ENCODE data around the gene TNFRSF8.

The TNFRSF8 gene

DNA sequence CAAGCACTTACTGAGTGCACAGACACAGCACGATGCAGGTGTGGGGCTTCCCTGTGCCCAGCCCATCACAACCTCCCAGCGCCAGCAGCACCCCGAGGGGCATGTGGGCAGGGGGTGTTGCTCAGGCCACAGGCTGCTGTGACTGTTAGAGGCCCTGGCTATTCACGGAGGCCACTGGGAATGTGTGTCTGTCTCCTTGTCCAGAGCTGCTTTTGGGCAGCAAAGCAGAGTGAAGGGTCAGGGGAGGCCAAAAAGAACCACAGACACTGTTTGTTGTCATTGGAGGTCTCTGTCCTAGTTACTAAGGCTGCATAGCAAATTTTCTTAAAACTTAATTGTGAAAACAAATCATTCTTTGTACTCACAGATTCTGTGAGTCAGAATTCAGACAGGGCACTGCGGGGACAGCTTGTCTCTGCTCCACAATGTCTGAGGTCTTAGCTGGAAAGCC is 49.6 kb downstream of the TNFRSF8 start:
- TF ChIP-seq, protein P1, sequence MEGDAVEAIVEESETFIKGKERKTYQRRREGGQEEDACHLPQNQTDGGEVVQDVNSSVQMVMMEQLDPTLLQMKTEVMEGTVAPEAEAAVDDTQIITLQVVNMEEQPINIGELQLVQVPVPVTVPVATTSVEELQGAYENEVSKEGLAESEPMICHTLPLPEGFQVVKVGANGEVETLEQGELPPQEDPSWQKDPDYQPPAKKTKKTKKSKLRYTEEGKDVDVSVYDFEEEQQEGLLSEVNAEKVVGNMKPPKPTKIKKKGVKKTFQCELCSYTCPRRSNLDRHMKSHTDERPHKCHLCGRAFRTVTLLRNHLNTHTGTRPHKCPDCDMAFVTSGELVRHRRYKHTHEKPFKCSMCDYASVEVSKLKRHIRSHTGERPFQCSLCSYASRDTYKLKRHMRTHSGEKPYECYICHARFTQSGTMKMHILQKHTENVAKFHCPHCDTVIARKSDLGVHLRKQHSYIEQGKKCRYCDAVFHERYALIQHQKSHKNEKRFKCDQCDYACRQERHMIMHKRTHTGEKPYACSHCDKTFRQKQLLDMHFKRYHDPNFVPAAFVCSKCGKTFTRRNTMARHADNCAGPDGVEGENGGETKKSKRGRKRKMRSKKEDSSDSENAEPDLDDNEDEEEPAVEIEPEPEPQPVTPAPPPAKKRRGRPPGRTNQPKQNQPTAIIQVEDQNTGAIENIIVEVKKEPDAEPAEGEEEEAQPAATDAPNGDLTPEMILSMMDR (IDR thresholded peaks at IDR 0.05; ENCODE audit: borderline replicate concordance, control extremely low read depth, extremely low read depth, insufficient read depth, missing control alignments): no peak
- in situ Hi-C loops (cut with MboI; ENCODE audit: low sequenced_read_pairs, unreplicated experiment): loop anchor here (25.0 kb wide), 1 partner anchor 500 kb away; the partner anchor contains the start of gene DHRS3
- DNase-seq (ENCODE audit: low spot score): no peak

DNA sequence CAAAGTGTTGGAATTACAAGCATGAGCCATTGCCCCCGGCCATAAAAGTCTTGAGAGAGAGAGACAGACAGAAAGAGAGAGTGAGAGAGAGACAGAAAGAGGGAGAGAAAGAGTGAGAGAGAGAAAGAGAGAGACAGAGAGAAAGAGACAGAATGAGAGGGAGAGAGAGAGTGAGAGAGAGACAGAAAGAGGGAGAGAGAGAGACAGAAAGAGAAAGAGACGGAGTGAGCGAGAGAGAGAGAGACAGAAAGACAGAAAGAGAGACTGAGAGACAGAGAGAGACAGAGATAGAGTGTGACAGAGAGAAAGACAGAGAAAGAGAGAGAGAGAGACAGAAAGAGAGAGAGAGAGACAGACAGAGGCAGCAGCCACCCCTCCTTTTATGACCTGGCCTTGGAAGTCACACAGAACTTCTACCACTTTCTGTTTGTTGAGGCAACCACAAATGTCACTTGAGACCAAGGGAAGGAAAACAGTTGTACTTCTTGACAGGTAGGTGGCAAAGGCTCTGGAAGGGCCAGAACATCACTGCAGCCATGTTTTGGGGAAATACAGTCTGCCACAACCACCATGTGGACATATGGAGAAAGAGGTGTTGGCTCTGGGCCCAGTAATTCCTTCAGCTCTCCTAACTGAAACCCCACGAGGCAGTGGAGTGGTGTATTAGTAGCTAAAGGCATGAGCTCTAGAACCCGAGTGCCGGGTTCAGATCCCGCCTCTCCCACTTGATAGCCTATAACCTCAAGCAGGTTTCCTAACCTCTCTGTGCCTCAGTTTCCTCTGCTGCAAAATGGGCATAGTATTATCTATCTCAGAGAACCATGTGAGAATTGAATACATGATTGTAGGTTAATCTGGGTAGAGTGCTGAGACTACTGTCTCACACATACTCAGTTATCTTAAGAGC is 50.6 kb downstream of the TNFRSF8 start:
- no peak for DNase-seq (ENCODE audit: low spot score)
- in situ Hi-C loops (cut with MboI; ENCODE audit: low sequenced_read_pairs, unreplicated experiment): loop anchor here (25.0 kb wide), 1 partner anchor 499 kb away; the partner anchor contains the start of gene DHRS3
- TF ChIP-seq, protein P1 (IDR thresholded peaks at IDR 0.05; ENCODE audit: borderline replicate concordance, control extremely low read depth, extremely low read depth, insufficient read depth, missing control alignments): no peak

DNA sequence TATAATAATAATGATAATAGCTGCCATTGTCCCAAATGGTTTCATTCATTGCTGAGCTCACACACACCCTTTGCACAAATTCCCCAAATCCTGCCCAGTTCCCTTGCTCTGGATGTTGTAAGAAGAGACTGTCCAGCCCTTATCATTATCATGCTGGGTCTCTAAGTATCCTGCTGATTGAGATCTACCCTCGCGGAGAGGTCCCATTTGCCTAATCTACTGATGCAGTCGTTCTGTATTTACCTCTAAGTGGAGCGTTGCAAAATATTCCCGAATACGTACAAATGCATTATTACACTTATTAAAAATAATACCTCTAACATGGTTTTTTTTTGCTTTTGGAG is 51.2 kb downstream of the TNFRSF8 start:
- DNase-seq (ENCODE audit: low spot score): no peak
- in situ Hi-C loops (cut with MboI; ENCODE audit: low sequenced_read_pairs, unreplicated experiment): loop anchor here (25.0 kb wide), 1 partner anchor 498 kb away; the partner anchor contains the start of gene DHRS3
- TF ChIP-seq, protein P1 (IDR thresholded peaks at IDR 0.05; ENCODE audit: borderline replicate concordance, control extremely low read depth, extremely low read depth, insufficient read depth, missing control alignments): no peak

DNA sequence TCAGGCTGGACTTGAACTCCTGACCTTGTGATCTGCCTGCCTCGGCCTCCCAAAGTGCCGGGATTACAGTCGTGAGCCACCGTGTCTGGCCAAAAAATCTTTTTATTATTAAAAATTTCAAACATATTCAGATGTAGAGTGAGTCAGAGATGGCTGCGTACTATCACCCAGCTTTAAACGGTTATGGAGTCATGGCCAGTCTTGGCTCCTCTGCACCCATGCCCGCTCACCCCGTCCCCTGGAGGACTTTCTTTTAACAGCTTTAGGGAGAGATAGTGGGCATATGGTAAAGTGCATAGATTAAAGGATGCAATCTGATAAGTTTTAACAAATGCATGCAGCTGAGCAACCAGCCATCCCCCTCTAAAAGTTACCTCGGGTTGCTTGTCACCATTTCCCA is 51.8 kb downstream of the TNFRSF8 start:
- TF ChIP-seq, protein P1 (IDR thresholded peaks at IDR 0.05; ENCODE audit: borderline replicate concordance, control extremely low read depth, extremely low read depth, insufficient read depth, missing control alignments): no peak
- in situ Hi-C loops (cut with MboI; ENCODE audit: low sequenced_read_pairs, unreplicated experiment): loop anchor here (25.0 kb wide), 1 partner anchor 497 kb away; the partner anchor contains the start of gene DHRS3

DNA sequence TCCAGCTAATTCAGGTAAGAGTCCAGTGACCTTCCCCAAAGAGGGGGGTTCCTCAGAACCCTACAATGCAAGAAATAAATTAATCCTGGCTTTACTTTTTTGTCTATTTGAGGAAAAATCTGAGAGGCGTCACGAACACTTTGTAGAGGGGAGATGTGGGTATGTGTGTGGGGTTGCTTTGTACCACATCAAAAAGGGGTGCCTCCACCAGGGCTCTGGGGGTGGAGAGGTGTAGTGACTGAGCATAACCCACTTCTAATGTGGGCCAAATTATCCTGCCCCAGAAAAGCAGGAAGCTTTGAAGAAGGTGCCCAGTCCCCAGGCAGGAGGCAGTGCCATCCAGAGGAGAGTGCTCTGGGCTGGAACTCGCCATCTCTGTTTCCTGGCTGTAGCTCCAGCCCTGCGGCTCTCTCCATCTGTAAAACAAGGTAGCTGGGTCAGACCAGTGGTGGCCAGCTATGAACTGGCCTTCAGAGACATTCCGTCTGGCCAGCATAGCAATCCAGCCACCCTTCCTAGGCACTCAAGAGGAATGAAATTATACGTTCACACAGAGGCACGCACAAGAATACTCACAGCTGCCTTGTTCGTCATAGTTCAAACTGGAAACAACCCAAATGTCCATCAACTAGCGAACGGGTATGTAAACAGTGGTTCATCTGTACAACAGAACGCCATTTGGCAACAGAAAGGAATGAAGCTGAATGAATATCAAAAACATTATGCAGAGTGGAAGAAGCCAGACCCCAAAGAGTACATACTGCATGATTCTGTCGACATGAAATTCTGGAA is 58.3 kb downstream of the TNFRSF8 start:
- no peak for DNase-seq (ENCODE audit: low spot score)
- in situ Hi-C loops (cut with MboI; ENCODE audit: low sequenced_read_pairs, unreplicated experiment): loop anchor here (25.0 kb wide), 1 partner anchor 491 kb away; the partner anchor contains the start of gene DHRS3
- TF ChIP-seq, protein P1 (IDR thresholded peaks at IDR 0.05; ENCODE audit: borderline replicate concordance, control extremely low read depth, extremely low read depth, insufficient read depth, missing control alignments): no peak

More for the DNA sequence above, 51.8 kb downstream of the TNFRSF8 start:
- no peak for DNase-seq (ENCODE audit: low spot score)

DNA sequence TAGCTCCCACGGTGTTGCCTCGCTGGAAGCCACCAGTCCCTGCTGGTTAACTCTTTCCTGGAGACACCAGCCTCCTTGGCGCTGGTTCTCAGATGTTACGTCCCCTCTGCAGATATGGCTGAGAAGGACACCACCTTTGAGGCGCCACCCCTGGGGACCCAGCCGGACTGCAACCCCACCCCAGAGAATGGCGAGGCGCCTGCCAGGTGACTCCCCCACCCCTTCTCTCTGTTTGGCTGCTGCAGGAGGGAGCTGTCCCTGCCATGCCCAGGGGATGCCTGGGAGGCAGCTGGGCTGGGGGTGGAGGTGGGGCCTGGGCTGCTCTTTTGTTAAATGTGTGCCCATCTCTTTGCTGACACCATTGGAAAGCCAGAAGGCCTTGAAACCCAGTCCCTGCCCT is 60.1 kb downstream of the TNFRSF8 start:
- TF ChIP-seq, protein P1 (IDR thresholded peaks at IDR 0.05; ENCODE audit: borderline replicate concordance, control extremely low read depth, extremely low read depth, insufficient read depth, missing control alignments): no peak
- in situ Hi-C loops (cut with MboI; ENCODE audit: low sequenced_read_pairs, unreplicated experiment): loop anchor here (25.0 kb wide), 1 partner anchor 489 kb away; the partner anchor contains the start of gene DHRS3
- DNase-seq (ENCODE audit: low spot score): no peak

Measured in GM13976 (cell line).